GM12878 (cell line): ENCODE data around the gene FAM118A.

Experiments used
- BCL11A ChIP-seq: IDR thresholded peaks from 2 replicates; pipeline ENCODE4 v1.6.1; 2011; ENCODE audit warnings: low read depth, low read length
- CBFB ChIP-seq: IDR thresholded peaks from 2 replicates; pipeline ENCODE4 v1.6.1; 2016; ENCODE audit warnings: antibody characterized with exemption, low read depth
- EP300 ChIP-seq, 2 experiments: fragments of 150-350 bp in 1 of 2; IDR thresholded peaks; 2 replicates each; pipeline ENCODE4 v1.6.1; 2011 to 2012; ENCODE audit warnings: low read depth in 2 of 2, low read length in 2 of 2, borderline replicate concordance in 1 of 2, improper control_type of control experiment in 1 of 2, inconsistent platforms in 1 of 2; ENCODE audit not compliant: control insufficient read depth in 1 of 2
- ETV6 ChIP-seq, 2 experiments: fragments of 450-650 bp in 1 of 2; IDR thresholded peaks in 1 of 2; conservative IDR thresholded peaks in 1 of 2; 2 replicates each; pipeline ENCODE4 v1.6.1; 2014; ENCODE audit warnings: antibody characterized with exemption in 1 of 2, borderline replicate concordance in 1 of 2, low read depth in 1 of 2, mild to moderate bottlenecking in 1 of 2, moderate library complexity in 1 of 2
- EZH2 ChIP-seq: IDR thresholded peaks from 2 replicates; pipeline ENCODE4 v1.6.1; 2012; ENCODE audit warnings: low read depth, mild to moderate bottlenecking, control low read depth, inconsistent platforms, low read length, borderline replicate concordance; ENCODE audit not compliant: control insufficient read depth
- POLR2AphosphoS2 ChIP-seq: IDR thresholded peaks from 2 replicates; pipeline ENCODE4 v1.6.1; 2011; ENCODE audit warnings: low read depth, mild to moderate bottlenecking, low read length, improper control_type of control experiment, moderate library complexity
- POLR2AphosphoS5 ChIP-seq: IDR thresholded peaks from 2 replicates; pipeline ENCODE4 v1.6.1; 2011; ENCODE audit warnings: mild to moderate bottlenecking, low read length, inconsistent platforms
- RAD21 ChIP-seq: IDR thresholded peaks from 2 replicates; pipeline ENCODE4 v1.6.1; 2011; ENCODE audit warnings: mild to moderate bottlenecking, low read depth, low read length, moderate library complexity; ENCODE audit not compliant: insufficient read depth
- RCOR1 ChIP-seq: conservative IDR thresholded peaks from 2 replicates; pipeline ENCODE4 v1.6.1; 2012; ENCODE audit warnings: low read depth, low read length, improper control_type of control experiment
- RFX5 ChIP-seq: IDR thresholded peaks from 2 replicates; pipeline ENCODE4 v1.6.1; 2011; ENCODE audit warnings: low read depth, low read length, improper control_type of control experiment
- SIN3A ChIP-seq: IDR thresholded peaks from 2 replicates; pipeline ENCODE4 v1.6.1; 2012; ENCODE audit warnings: low read depth, low read length, improper control_type of control experiment
- SRF ChIP-seq, 2 experiments: IDR thresholded peaks; 2 replicates each; pipeline ENCODE4 v1.6.1; 2011; ENCODE audit warnings: low read depth in 2 of 2, low read length in 2 of 2, mild to moderate bottlenecking in 1 of 2, moderate library complexity in 1 of 2
- TF ChIP-seq, protein P1 (sequence below), 3 experiments: IDR thresholded peaks in 2 of 3; conservative IDR thresholded peaks in 1 of 3; 2 replicates each; pipeline ENCODE4 v1.5.1; 2011; ENCODE audit warnings: low read depth in 3 of 3, low read length in 3 of 3, mild to moderate bottlenecking in 3 of 3, control low read depth in 2 of 3, moderate library complexity in 2 of 3, inconsistent platforms in 1 of 3, mixed read lengths in 1 of 3; ENCODE audit not compliant: control insufficient read depth in 2 of 3, insufficient read depth in 1 of 3; ENCODE audit errors: extremely low read depth in 1 of 3

- TF ChIP-seq, protein P1, sequence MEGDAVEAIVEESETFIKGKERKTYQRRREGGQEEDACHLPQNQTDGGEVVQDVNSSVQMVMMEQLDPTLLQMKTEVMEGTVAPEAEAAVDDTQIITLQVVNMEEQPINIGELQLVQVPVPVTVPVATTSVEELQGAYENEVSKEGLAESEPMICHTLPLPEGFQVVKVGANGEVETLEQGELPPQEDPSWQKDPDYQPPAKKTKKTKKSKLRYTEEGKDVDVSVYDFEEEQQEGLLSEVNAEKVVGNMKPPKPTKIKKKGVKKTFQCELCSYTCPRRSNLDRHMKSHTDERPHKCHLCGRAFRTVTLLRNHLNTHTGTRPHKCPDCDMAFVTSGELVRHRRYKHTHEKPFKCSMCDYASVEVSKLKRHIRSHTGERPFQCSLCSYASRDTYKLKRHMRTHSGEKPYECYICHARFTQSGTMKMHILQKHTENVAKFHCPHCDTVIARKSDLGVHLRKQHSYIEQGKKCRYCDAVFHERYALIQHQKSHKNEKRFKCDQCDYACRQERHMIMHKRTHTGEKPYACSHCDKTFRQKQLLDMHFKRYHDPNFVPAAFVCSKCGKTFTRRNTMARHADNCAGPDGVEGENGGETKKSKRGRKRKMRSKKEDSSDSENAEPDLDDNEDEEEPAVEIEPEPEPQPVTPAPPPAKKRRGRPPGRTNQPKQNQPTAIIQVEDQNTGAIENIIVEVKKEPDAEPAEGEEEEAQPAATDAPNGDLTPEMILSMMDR (IDR thresholded peaks at IDR 0.05 in 2 of 3, conservative IDR thresholded peaks at IDR 0.05 in 1 of 3; ENCODE audit: control insufficient read depth in 2 of 3, extremely low read depth in 1 of 3, insufficient read depth in 1 of 3, low read depth in 3 of 3, low read length in 3 of 3): no peak
- TF ChIP-seq ETV6 (conservative IDR thresholded peaks at IDR 0.05 in 1 of 2, IDR thresholded peaks at IDR 0.05 in 1 of 2; ENCODE audit: borderline replicate concordance in 1 of 2, low read depth in 1 of 2) (no peak), POLR2AphosphoS5 (no peak), EZH2 (no peak), RFX5 (no peak), RCOR1 (no peak), RAD21 (no peak), EP300 (IDR thresholded peaks at IDR 0.05; ENCODE audit: borderline replicate concordance in 1 of 2, control insufficient read depth in 1 of 2, low read depth in 2 of 2, low read length in 2 of 2) (no peak), CBFB (no peak), SRF (IDR thresholded peaks at IDR 0.05; ENCODE audit: low read depth in 2 of 2, low read length in 2 of 2) (no peak), POLR2AphosphoS2 (no peak), SIN3A (no peak), BCL11A (no peak)
Measured at GRCh38 chr22:45305456-45306075, 4.2 kb upstream of the FAM118A start.
